IPS-18c (cell line): ENCODE data around the gene DDX41.
"Not testable (repeated sequence)": the region's sequence is repeated elsewhere in the genome, so short reads cannot be mapped to it uniquely, and the experiment has no call there.

ENCODE experiments used
- H3K4me3 ChIP-seq: 2 replicates; pipeline ENCODE4 v1.7.0; 2013; ENCODE audit warnings: low read depth, mild to moderate bottlenecking, low read length, moderate library complexity; ENCODE audit not compliant: insufficient read depth
- H3K9me3 ChIP-seq: one replicate; pipeline ENCODE4 v1.6.1; 2013; ENCODE audit warnings: mild to moderate bottlenecking, low read length, moderate library complexity; ENCODE audit not compliant: control insufficient read depth, insufficient read depth

Gene DDX41

GRCh38 chr5:177516601-177517568 lies at the start of gene DDX41:
Gene DDX41, minus strand, starts transcription at chr5:177516961. Its CDS starts 16 bp downstream, at chr5:177516945.
- Histone ChIP-seq H3K4me3 (peak within 1 kb of the TSS; percentile 95), H3K9me3 (no peaks in the 10 kb centered on the region)

GRCh38 chr5:177565046-177565445 lies 48.3 kb upstream of the DDX41 start:
- Histone ChIP-seq H3K4me3 (no peak overlapping the region), H3K9me3 (peaks cover 8% of the 10 kb centered on the region)

GRCh38 chr5:177559446-177559941 lies 42.7 kb upstream of the DDX41 start:
- H3K4me3 ChIP-seq, H3K9me3 ChIP-seq: not testable (repeated sequence)

GRCh38 chr5:177557796-177558195 lies 41.0 kb upstream of the DDX41 start:
- Histone ChIP-seq H3K4me3 (no peak overlapping the region), H3K9me3 (peaks cover 8% of the 10 kb centered on the region)

GRCh38 chr5:177557041-177557647 lies 40.4 kb upstream of the DDX41 start:
- Histone ChIP-seq H3K4me3 (no peak overlapping the region), H3K9me3 (peaks cover 3% of the 10 kb centered on the region)

- no peak overlapping the region for H3K4me3 ChIP-seq
These were observed 38.9 kb upstream of the DDX41 start for GRCh38 chr5:177555665-177556064.

GRCh38 chr5:177555228-177555627 lies 38.5 kb upstream of the DDX41 start:
- H3K9me3 ChIP-seq = no peaks in the 10 kb centered on the region
- no peak overlapping the region for H3K4me3 ChIP-seq

More at GRCh38 chr5:177555665-177556064, 38.9 kb upstream of the DDX41 start:
- no peaks in the 10 kb centered on the region for H3K9me3 ChIP-seq

- peak within 1 kb of the TSS; percentile 92 for H3K4me3 ChIP-seq
- H3K9me3 ChIP-seq = no peaks in the 10 kb centered on the region
These were observed 37.8 kb upstream of the DDX41 start, which contains the start of gene FAM193B for GRCh38 chr5:177554474-177555111. Gene FAM193B, minus strand, starts transcription at chr5:177554563. Its CDS starts 105 bp downstream, at chr5:177554458.

GRCh38 chr5:177553671-177554429 lies 37.1 kb upstream of the DDX41 start:
- peak overlapping the region; percentile 92 for H3K4me3 ChIP-seq
- no peaks in the 10 kb centered on the region for H3K9me3 ChIP-seq

- Histone ChIP-seq H3K9me3 (no peaks in the 10 kb centered on the region), H3K4me3 (peak overlapping the region; percentile 92)
These were observed 36.2 kb upstream of the DDX41 start for GRCh38 chr5:177552839-177553455.

GRCh38 chr5:177550122-177550521 lies 33.4 kb upstream of the DDX41 start:
- no peaks in the 10 kb centered on the region for H3K9me3 ChIP-seq

GRCh38 chr5:177548495-177548894 lies 31.7 kb upstream of the DDX41 start:
- Histone ChIP-seq H3K4me3 (no peak overlapping the region), H3K9me3 (no peaks in the 10 kb centered on the region)

More at GRCh38 chr5:177550122-177550521, 33.4 kb upstream of the DDX41 start:
- H3K4me3 ChIP-seq = no peak overlapping the region

GRCh38 chr5:177547736-177548135 lies 31.0 kb upstream of the DDX41 start:
- H3K9me3 ChIP-seq = no peaks in the 10 kb centered on the region
- H3K4me3 ChIP-seq = no peak overlapping the region

- no peak overlapping the region for H3K4me3 ChIP-seq
These were observed 29.5 kb upstream of the DDX41 start for GRCh38 chr5:177546258-177546741.

GRCh38 chr5:177545487-177546257 lies 28.9 kb upstream of the DDX41 start:
- Histone ChIP-seq H3K4me3 (no peak overlapping the region), H3K9me3 (no peaks in the 10 kb centered on the region)

More at GRCh38 chr5:177546258-177546741, 29.5 kb upstream of the DDX41 start:
- H3K9me3 ChIP-seq = no peaks in the 10 kb centered on the region
